ENCODE results near the gene GDF7.

DNA sequence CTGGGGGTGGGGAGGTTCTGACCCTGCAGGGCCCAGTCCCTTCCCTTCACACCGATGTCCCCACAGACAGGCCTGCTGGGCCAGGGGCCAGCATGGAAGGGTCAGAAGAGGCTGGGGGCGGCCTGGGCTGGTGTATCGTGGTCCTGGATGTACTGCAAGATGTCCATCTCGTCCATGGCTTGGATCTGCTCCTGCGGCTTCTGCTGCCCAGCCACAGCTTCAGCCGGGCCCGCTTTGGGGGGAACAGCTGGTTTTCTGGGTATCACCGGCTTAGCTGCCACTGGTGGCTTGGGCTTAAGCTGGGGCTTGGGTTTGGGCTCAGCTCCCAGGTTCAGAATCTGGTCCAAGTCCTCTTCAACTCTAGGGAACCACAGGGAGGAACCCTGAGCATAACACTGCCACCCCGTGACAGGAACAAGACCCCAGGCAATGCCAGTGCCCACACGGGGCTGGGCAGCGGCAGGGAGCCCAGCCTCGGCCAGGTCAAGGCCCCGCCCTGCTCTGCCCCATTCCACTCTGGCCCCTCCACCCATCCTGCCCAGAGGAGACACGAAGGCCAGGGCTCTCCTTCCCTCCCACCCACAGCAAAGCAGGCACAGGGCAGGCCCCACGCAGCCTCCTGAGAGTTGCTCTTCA, 47.9 kb upstream of the GDF7 start:
- TF ChIP-seq, protein P1, sequence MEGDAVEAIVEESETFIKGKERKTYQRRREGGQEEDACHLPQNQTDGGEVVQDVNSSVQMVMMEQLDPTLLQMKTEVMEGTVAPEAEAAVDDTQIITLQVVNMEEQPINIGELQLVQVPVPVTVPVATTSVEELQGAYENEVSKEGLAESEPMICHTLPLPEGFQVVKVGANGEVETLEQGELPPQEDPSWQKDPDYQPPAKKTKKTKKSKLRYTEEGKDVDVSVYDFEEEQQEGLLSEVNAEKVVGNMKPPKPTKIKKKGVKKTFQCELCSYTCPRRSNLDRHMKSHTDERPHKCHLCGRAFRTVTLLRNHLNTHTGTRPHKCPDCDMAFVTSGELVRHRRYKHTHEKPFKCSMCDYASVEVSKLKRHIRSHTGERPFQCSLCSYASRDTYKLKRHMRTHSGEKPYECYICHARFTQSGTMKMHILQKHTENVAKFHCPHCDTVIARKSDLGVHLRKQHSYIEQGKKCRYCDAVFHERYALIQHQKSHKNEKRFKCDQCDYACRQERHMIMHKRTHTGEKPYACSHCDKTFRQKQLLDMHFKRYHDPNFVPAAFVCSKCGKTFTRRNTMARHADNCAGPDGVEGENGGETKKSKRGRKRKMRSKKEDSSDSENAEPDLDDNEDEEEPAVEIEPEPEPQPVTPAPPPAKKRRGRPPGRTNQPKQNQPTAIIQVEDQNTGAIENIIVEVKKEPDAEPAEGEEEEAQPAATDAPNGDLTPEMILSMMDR (IDR thresholded peaks at IDR 0.05) = no peak
- TF ChIP-seq POLR2A (IDR thresholded peaks at IDR 0.05) = no peak

Data from thyroid gland (tissue), 4 donors.